Heart left ventricle (tissue), 13 donors: ENCODE results near the gene SLC33A1.

Source experiments
- POLR2A ChIP-seq, 2 donors: fragments of 450-650 bp; IDR thresholded peaks; one replicate each; pipeline ENCODE4 v1.6.1; 2017; ENCODE audit warnings: antibody characterized with exemption in 2 of 2, mild to moderate bottlenecking in 2 of 2, moderate library complexity in 2 of 2
- TF ChIP-seq, protein P1 (sequence below), 12 donors: fragments of 200-600 bp; sonication (generic) in 4 of 12; IDR thresholded peaks; one replicate each; pipeline versions ENCODE4 v1.5.0 to v1.8.0; 2018 to 2022; ENCODE audit warnings: antibody characterized with exemption in 12 of 12, mild to moderate bottlenecking in 5 of 12
- donor health status: ischemic (EF 13 %, LVEDD 7.1; RV severe dilation, severe dysfunction).
- donor health status: DM: no; HTN: yes; CAD: no.
- donor health status: DM: no; HTN: no; CAD: no.
- donor health status: ischemic (EF 25% LVEDD 6.9; RV normal size, moderate dysfunction).
- donor health status: ischemic (EF 25% LVEDD 5.7; RV mildly dilated, moderate dysfunction).
- donor health status: ischemic (EF 35%, LVEDD 5.7; RV mildly dilated, moderate dysfunction).
- donor health status: nonischemic (EF 11% LVEDD 7.7; RV severe dilation, severe dysfunction).
- donor health status: DM: yes; HTN: yes; CAD: no.
- donor health status: PGD.
- donor health status: ischemic (EF 29% LVEDD 5.4; RV normal size, mild dysfunction).
- donor health status: nonischemic (EF 23%, LVEDD 6.1; RV moderate dilation, normal function).

GRCh38 chr3:155807823-155808222, 46.4 kb downstream of the SLC33A1 start:
- TF ChIP-seq, protein P1, sequence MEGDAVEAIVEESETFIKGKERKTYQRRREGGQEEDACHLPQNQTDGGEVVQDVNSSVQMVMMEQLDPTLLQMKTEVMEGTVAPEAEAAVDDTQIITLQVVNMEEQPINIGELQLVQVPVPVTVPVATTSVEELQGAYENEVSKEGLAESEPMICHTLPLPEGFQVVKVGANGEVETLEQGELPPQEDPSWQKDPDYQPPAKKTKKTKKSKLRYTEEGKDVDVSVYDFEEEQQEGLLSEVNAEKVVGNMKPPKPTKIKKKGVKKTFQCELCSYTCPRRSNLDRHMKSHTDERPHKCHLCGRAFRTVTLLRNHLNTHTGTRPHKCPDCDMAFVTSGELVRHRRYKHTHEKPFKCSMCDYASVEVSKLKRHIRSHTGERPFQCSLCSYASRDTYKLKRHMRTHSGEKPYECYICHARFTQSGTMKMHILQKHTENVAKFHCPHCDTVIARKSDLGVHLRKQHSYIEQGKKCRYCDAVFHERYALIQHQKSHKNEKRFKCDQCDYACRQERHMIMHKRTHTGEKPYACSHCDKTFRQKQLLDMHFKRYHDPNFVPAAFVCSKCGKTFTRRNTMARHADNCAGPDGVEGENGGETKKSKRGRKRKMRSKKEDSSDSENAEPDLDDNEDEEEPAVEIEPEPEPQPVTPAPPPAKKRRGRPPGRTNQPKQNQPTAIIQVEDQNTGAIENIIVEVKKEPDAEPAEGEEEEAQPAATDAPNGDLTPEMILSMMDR (IDR thresholded peaks at IDR 0.05): no peak
- no peak for TF ChIP-seq POLR2A (IDR thresholded peaks at IDR 0.05)
